Myometrial cell (primary cell): ENCODE data around the gene HSD11B1L. TPM values are rescaled to one million over a fixed set of nuclear protein-coding genes. Genes with fewer than 3 reads are reported as not detected.

Experiments used
- total RNA-seq: library from RNA; depleted of rRNA; stranded (reverse); fragments of >200 nt; gene quantifications from 2 replicates; pipeline ENCODE4 v1.2.3, GENCODE V29; 2015

HSD11B1L gene
- total RNA-seq, result 8.9 TPM in 2 replicates

DNA sequence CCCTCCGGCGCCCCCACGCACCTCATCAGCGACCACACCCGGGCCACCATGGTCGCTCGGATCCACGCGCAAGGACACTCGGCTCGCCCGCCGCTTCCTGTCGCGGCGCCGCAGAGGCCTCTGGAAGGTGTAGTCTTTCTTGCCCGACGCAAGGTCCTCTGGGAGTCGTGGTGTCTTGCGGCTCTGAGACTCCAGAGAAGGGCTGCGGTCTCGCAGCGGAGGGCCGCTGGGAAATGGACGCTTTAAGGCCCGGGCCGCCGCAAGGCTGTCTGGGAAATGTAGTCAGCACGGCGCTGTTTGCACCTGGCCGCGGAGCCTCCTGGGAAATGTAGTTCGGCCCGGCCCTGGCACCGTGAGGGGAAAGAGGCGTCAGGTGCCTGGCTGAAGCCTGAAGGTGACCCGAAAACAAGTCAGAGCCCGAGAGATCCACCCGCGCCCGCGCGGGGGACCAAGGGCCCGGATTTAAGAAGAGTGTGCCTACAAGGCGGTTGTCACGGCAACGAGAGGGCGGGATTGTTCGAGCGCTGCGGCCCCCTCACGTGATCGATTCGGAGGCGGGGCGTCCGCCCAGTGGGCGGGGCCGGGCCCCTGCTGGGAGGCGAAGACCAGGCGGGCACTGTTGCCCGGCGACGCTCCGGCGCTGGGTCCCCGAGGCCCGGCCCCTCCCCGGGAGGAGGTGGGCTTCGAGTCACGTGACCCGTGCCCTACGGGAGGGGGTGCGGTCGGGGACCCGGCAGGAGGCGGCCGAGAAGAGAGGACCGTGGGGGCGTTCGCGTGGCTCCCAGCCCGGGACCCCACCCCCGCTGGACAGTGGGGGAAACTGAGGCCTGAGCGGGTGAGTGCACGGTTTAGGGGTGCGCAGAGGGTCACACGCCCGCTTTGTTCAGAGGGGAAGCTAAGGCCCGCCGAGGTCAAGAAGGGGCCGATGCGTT lies at the start of gene HSD11B1L, which contains the start of gene MICOS13:
TSS of gene HSD11B1L (plus strand) at position 591 of the 932 bp plus-strand sequence. CDS start 3,806 bp downstream, outside the sequence.
TSS of gene MICOS13 (minus strand) at position 80 of the 932 bp plus-strand sequence. CDS start at position 50, 30 bp downstream.

DNA sequence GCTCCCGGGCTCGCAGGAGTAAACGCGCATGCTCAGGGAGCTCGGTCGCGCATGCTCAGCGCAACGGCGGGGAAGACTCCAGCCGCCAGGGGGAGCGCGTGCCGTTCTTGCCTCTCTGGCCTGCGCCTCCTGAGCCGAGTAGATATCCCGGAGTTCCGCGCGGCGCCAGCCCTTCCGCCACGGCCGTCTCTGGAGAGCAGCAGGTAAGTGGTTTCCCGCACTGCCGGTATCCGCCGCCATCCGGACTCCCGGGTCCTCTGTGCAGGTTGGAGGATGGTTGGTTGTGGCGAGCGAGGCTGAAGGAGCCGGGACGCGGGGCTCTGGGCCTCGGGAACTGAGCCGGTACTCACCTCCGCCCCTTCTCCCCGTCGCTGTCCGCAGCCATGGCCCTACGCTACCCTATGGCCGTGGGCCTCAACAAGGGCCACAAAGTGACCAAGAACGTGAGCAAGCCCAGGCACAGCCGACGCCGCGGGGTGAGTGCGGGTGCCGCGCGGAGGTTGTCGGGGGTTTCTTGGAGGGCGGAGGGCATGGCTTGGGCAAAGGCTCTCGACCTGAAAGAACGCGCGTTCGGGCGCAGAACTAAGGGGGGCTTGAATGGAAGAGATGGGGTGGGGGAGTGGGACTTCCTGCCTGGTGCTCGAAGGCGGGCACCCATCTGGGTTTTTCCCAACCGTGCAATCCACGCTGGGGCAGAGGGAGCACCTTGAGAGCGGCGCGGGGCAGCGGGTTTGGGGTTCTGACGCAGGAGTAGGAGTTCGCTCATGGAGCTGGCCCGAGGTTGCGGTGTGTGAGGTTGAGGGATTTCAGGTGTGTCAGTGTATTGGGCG lies 9.5 kb downstream of the HSD11B1L start, which contains the start of gene RPL36:
TSS of gene RPL36 (plus strand) at position 171 of the 830 bp plus-strand sequence. CDS start at position 384, 213 bp downstream.

DNA sequence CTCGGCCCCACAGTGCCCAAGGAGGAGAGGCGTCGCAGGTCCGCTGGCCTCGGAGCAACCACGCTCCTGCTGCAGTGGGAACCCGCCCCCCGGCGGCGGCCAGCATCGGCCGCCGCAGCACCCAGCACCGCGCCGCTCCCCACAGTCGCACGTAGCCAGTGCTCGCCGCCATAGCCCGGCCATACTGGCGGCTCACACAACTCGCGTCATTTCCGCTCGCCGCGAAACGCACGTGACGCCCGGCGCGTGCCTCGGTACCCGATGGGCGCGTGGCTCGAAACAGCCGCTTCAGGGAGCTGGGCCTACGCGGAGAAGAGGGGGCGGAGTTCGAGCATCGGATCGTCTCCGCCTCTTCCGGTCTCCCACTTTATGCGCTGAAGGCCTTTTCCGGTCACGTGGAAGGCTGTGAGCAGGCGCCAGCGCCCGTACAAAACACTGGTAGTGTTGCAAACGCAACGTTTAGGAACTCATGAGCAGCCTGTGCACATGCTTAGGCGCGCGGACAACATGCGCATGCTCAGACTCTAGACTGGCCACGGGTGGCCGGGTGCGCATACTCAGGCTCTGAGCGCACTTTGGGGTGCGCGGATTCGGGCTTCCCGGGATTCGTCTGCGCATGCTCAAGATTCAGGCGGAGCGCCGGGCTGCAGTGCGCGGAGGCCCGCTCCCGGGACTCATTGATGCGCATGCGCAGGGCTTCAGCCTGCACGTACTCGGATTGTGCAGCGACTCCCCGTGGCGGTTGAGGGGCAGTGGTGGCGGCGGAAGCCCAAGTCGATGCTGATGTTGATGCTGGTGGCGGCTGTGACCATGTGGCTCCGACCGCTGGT lies 39.3 kb downstream of the HSD11B1L start, which contains the start of the genes CATSPERD and LONP1:
TSS of gene CATSPERD (plus strand) at position 677 of the 830 bp plus-strand sequence. CDS start at position 778, 101 bp downstream.
TSS of gene LONP1 (minus strand) at position 186 of the 830 bp plus-strand sequence. CDS start at position 172, 14 bp downstream.

Other genes with a start within 250 kb of the HSD11B1L start
- gene ZNRF4, start 225.6 kb upstream of the HSD11B1L start, total RNA-seq, result not detected in 2 replicates
- gene TINCR, start 113.1 kb upstream of the HSD11B1L start, total RNA-seq, result 0.18 TPM in 1 of 2 replicates, not detected in the other
- gene SAFB2, start 58.3 kb upstream of the HSD11B1L start, total RNA-seq, result 7.5 and 8.9 TPM in 2 replicates
- gene SAFB, start 57.9 kb upstream of the HSD11B1L start, total RNA-seq, result 21.8 and 29.1 TPM in 2 replicates
- 48.7 and 82.5 TPM in 2 replicates for gene MICOS13, start 511 bp upstream of the HSD11B1L start, total RNA-seq
- gene RPL36, start 9.3 kb downstream of the HSD11B1L start, total RNA-seq, result 1,066 and 1,245 TPM in 2 replicates
- 95.3 and 148 TPM in 2 replicates for gene LONP1, start 39.1 kb downstream of the HSD11B1L start, total RNA-seq
- not detected in 2 replicates for gene CATSPERD, start 39.6 kb downstream of the HSD11B1L start, total RNA-seq
- not detected in 2 replicates for gene PRR22, start 103.7 kb downstream of the HSD11B1L start, total RNA-seq
- 23.1 and 31.7 TPM in 2 replicates for gene DUS3L, start 110.1 kb downstream of the HSD11B1L start, total RNA-seq
- 0.86 TPM in 1 of 2 replicates, not detected in the other for gene NRTN, start 124.0 kb downstream of the HSD11B1L start, total RNA-seq
- gene FUT6, start 158.7 kb downstream of the HSD11B1L start, total RNA-seq, result not detected in 2 replicates
- not detected in 2 replicates for gene FUT3, start 170.4 kb downstream of the HSD11B1L start, total RNA-seq
- gene FUT5, start 189.5 kb downstream of the HSD11B1L start, total RNA-seq, result not detected in 2 replicates
- 330 and 348 TPM in 2 replicates for gene NDUFA11, start 222.8 kb downstream of the HSD11B1L start, total RNA-seq
- 1.4 and 2.9 TPM in 2 replicates for gene VMAC, start 223.8 kb downstream of the HSD11B1L start, total RNA-seq
- 0.58 and 0.71 TPM in 2 replicates for gene CAPS, start 233.2 kb downstream of the HSD11B1L start, total RNA-seq